M059J (cell line): ENCODE measurements around the gene AP1M2. TPM values are rescaled to one million over a fixed set of nuclear protein-coding genes. Genes with fewer than 3 reads are reported as not detected.

Source experiments
- DNase-seq: peaks from one replicate; pipeline ENCODE4 v3.0.0-alpha.2; 2012; ENCODE audit warnings: low read depth
- total RNA-seq: library from RNA; depleted of rRNA; stranded (reverse); fragments of >200 nt; shearing (Covaris generic); gene quantifications from 2 replicates; pipeline ENCODE4 v1.2.3, GENCODE V29; 2014; rRNA removed

The AP1M2 gene
- total RNA-seq: 2.2 and 9.0 TPM in 2 replicates

DNA sequence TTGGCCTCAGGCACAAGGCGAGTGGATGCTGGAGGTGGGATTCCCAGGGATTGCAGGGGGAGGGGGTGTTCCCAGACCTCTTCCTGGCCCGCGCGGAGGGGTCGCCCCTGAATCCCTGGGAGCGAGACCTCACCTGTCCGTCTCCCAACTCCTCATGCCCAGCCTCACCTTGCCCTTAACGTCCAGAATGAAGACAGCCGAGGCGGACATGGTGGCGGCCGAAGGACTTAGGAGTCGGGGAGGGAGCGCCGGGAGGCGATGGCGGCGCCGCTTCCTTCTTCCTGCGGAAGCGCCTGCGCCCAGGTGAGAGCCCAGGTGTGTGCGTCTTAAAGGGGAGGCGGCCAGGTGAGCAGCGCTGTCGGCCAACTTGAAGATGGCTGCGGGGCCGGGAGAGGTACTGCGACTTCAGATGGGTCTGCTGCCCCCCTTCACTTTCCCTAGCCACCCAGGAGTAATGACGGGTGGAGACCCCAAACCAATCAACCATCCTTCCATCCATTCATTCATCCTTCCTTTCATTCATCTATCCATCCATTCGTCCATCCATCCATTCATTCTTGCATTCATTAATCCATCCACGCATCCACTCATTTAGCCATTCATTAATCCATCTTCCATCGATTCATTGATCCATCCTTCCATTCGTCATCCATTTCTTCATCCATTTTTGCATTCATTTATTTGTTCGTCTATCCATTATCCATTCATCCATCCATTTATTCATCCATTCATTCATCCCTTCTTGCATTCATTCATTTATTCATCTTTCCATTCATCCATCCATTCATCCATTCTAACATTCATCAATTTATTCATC, at the start of gene AP1M2:
Gene AP1M2 (minus strand): TSS at position 291 of the 817 bp plus-strand sequence. CDS start 81 bp downstream, at position 210.
- DNase-seq: no peak

DNA sequence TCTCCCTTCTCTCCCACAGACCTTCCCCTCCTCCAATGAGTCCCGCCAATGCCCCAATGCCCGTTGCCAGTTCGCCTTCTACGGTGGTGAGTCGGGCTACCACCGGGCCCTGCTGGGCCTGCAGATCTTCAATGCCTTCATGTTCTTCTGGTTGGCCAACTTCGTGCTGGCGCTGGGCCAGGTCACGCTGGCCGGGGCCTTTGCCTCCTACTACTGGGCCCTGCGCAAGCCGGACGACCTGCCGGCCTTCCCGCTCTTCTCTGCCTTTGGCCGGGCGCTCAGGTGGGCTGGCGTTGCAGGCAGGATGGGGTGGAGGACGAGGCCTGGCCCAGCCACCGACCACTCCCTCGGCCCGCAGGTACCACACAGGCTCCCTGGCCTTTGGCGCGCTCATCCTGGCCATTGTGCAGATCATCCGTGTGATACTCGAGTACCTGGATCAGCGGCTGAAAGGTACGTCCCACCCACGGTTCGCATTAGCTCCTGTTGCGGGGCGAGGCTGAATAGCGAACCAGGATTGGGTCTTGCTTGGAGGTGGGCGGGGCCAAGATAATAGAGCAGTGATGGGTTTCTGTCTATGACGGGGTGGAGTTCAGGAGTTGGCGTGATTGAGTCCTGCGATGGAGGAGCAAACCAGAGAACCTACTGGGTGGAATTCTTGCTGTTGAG, 49.3 kb upstream of the AP1M2 start:
- no peak for DNase-seq

DNA sequence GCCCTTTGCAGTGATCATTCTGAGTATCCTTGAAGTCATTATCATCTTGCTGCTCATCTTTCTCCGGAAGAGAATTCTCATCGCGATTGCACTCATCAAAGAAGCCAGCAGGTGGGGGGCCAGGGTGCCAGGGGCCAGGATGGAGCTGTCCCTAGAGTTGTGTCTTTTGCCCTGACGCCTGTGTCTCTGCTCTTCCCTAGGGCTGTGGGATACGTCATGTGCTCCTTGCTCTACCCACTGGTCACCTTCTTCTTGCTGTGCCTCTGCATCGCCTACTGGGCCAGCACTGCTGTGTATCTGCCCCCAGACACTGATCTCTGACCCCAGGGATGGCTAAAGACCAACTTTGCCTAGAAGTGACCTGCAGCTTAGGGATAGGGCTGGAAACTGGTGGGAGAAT, 47.9 kb upstream of the AP1M2 start:
- DNase-seq: no peak

DNA sequence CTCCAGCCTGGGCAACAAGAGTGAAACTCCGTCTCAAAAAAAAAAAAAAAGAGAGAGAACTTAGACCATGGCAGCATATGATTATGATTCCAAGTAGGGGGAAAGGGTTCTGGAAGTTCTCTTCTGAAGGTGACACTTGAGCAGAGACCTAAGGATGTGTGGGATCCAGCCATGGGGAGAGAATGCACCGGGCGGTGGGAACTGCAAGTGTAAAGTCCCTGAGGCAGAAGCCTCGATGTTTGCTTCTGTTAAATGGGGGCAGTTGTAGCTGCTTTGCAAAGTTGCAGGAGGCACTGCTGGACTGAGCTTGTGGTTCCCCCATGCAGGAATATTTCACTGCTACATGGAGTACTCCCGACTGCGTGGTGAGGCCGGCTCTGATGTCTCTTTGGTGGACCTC, 47.3 kb upstream of the AP1M2 start:
- DNase-seq: no peak

DNA sequence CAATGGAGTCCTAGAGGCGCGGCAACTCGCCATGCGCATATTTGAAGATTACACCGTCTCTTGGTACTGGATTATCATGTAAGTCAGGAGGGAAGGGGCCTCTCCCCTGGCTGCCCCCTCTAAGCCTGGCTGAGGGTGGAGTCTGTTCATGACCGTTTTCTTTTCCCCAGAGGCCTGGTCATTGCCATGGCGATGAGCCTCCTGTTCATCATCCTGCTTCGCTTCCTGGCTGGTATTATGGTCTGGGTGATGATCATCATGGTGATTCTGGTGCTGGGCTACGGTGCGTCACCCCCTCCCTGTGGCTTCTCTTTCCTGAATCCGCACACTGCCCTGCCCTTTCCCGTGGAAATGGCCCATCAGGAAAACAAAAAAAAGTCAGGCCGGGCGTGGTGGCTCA, 44.8 kb upstream of the AP1M2 start:
- DNase-seq: no peak

DNA sequence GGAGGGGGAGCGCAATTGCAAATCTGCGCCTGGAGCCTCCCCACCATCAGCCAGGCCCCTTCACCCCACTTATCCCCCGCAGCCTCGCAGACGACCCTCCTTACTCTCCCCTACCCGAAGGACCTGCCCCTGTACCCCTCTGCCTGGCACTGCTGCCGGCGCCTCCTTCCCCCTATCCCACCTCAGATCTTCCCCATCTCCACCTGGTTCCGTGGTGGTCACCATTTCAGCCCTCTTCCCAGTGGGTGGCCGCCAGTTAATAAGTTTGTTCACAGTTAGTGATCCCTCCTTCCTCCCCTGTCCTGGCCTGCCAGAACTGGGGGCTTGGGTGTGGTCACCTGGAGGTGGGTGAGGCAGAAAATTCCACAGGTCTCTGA, 38.6 kb upstream of the AP1M2 start:
- DNase-seq: no peak

DNA sequence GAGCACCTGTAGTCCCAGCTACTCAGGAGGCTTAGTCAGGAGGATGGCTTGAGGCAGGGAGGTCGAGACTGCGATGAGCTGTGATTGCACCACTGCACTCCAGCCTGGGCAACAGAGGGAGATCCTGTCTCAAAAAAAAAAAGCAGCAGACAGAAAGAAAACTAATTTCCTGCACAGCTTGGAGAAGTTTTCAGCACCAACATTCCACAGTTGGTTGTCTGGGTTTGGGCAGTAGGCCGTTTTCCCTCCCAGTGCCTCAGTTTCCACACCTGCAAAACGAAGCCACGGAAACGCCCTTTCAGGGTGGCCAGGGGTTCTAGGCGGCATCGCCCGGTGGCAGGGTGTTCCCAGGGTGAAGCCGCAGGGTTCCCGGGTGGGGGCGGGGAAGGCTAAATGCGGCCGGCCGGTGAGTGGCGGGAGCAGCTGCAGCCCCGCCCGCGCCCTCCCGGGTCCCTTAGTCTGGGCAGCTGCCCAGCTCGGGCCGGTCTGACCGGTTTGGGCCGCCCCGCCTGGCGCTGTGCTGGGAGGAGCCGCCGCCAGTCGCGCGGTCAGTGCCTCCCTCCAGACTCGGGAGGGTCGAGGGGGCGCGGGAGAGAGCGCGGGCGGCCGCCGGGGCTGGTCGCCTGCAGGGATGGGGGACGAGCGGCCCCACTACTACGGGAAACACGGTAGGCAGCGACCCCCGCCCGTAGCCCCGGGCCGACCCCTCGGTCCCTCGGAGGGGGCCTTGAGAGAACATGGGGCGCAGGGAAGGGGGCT, 38.1 kb upstream of the AP1M2 start, which contains the start of gene SLC44A2:
Gene SLC44A2 (plus strand): TSS at position 551 of the 759 bp plus-strand sequence. CDS start 81 bp downstream, at position 632.
- DNase-seq: peak; percentile 67

DNA sequence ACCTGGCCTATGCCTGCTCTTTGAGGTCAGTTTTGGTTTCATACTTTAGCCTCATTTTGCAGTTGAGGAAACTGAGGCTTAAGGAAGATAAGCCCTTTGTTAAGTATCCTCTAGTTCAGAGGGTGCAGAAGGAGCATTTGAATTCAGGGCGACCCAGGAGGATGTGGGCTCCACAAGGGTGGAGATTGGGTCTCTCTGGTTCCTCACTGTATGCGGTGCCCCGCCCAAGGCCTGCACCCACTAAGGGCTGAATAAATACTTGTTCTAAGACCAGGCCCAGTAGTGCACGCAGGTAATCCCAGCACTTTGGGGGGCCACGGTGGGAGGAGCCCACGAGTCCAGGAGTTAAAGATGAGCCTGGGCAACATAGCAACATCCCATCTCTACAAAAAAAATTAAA, 37.5 kb upstream of the AP1M2 start:
- DNase-seq: no peak

DNA sequence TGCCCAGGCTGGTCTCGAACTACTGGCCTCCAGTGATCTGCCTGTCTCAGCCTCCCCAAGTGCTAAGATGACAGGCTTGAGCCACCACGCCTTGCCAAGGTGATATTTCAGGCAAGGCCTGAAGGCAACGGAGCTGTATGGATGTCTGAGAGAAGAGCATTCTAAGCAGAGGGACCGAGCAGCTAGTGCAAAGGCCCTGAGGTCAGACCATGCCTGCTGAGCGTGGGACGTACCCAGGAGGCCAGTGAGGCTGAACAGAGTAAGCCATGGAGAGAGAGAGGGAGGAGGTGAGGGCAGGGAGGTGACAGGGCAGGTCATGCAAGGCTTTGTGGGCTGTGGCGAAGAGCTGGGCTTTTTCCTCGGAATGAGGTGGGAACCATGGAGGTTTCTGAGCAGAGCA, 34.9 kb upstream of the AP1M2 start:
- no peak for DNase-seq

DNA sequence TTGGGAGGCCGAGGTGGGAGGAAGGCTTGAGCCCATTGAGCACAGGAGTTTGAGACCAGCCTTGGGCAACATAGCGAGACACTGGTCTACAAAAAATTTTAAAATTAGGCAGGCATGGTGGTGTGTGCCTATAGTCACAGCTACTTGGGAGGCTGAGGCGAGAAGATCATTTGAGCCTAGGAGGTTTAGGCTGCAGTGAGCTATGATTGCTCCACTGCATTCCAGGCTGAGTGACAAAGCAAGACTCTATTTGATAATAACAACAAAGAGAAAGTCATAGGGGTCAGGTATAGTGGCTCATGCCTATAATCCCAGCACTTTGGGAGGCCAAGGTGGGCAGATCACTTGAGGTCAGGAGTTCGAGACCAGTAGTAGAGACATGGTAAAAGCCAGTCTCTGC, 33.7 kb upstream of the AP1M2 start:
- DNase-seq: no peak

DNA sequence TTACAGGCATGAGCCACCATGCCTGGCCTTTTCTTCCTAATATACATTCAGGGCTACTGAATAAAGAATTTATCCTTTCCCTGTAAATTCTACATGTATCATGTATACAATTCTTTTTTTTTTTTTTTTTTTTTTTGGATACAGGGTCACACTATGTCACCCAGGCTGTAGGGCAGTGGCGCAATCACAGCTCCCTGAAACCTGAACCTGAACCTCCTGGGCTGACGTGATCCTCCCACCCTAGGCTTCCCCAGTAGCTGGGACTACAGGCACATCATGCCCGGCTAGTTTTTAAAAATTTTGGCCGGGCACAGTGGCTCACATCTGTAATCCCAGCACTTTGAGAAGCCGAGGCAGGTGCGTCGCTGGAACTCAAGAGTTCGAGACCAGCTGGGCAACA, 31.7 kb upstream of the AP1M2 start:
- no peak for DNase-seq

DNA sequence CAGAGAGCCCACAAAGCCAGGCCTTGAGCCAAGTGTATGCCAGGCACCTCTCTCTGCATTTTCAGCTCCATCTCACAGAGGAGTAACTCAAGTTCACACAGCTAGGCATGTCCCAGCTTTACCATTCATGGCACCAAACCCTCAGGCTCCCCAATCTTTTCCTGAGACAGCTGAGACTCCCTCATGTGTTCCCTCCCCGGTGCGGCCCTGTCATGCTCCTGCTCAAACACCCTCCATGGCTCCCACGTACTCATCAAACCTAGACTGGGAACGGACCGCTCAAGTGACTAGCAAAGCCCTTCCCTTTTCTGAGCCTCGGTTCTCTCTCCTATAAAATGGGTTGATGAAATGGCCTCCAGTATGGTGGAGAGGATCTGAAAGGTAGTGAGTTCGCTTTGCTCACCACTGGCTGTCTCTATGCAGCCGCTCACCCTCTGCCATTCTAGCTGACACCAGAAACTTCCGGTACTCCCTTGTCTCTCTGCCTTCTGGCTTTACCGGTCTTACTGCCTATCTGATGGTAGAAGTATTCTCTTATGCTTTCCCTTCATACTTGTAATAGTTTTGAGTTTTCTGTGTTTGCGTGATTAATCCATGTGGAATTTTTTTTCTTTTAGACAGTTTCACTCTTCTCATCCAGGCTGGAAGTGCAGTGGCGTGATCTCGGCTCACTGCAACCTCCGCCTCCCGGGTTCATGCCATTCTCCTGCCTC, 30.5 kb upstream of the AP1M2 start:
- peak; percentile 50 for DNase-seq

DNA sequence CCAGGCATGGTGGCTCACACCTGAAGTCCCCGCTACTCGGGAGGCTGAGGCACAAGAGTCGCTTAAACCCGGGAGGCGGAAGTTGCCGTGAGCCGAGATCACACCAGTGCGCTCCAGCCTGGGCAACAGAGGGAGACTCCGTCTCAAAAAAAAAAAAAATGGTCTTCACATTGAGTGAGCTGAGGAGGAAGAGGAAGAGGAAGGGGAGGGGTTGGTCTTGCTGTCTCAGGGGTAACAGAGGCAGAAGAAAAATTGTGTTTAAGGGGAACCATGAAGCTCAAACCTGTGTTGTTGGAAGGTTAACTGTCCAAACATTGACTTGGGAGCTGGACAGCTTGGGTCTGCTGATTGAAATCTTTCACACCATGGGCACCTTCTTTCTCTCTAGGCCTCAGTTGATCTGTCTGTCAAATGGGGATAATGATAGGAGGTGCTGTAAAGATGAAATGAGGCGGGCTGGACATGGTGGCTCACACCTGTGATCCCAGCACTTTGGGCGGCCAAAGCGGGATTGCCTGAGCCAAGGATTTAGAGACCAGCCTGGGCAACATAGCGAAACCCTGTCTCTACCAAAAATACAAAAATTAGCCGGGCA, 28.4 kb upstream of the AP1M2 start:
- no peak for DNase-seq

DNA sequence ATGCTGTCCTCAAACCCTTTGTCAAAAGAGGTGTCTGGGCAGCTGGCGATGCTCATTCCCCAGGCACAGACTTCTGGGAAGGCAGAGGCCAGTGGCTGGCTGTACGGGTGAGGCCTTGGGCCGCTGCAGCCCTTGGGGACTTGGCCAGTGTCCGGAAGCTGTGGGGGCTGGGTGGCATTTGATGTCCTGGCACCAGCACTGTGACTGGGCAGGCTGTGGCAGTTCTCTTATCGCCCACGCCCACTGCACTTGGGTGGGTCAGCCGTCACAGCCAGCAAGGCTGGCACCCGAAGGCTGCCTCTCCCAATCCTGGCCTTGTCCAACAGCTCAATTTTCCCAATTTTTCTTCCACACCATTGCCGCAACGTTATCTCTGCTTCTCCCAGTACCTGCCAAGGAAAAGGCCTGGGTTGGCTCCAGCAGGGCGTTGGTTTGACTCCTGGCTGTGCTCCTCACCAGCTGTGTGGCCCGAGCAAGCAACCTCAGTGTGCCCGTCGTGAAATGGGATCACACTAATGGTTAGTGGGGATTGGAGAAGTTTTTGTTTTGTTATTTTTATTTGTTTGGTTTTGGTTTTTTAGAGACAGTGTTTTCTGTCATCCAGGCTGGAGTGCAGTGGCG, 25.5 kb upstream of the AP1M2 start:
- DNase-seq: no peak

DNA sequence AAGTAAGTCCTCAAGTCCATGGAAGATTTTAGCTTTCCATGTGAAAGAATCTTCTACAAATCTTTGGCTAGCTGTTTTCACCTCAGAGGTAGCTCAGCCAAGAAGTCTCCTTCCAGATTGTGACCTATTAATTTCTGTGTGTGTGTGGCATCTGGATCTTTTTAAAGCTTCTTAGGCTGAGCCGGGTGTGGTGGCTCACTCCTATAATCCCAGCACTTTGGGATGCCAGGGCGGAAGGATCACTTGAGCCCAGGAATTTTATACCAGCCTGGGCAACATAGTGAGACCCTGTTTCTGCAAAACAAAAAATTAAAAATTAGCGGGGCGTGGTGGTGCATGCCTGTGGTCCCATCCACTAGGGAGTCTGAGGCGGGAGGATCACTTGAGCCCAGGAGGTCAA, 24.8 kb upstream of the AP1M2 start:
- no peak for DNase-seq

DNA sequence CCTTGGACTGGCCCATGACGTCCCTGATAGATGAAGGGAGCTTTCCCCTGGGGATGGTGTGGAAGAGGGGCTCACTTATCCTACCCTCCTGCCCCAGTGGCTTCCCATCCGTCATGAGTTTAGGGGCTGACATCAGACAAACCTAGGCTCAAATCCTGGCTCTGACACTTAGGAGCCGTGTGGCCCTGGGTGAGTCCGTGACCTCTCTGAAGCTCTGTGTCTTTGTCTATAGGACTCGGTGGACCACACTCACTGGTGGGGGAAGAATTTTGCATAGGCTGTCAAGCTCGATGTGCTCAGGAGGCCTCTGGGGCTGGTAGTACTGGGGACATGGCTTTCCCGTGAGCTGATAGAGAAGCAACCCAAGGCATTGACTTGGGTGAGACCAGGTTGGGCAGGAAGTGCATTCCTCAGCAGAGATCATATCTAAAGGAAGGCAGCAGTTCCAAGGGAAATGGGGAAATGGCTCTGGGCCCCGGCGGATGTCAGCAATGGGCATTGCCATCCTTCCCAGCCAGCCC, 17.4 kb upstream of the AP1M2 start:
- DNase-seq: peak; percentile 60

DNA sequence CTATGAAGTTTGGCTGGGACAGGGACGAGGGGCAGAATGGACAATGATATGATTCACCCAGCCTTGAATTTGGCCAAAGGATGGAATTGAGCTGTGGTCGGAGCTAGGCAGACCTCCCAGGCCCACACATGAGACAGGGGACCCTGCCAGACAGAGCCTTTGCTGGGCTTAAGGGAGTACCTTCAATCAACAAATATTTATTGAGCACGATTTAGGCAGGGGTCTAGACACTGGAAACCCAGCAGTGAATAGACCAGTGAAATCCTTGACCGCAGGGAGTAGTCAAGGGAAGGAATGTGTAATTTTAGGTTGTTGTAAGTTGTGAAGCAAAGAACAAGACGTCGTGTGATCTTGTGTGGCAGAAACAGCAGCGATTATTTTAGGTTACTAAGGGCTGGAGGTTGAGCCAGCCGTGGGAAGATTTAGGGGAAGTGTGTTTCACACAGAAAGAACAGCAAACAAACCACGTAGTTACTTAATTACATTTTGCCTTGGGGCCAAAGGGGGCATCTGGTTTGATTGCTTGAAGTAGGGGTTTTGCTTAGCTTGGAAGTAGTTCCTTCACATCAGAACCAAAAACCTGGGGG, 16.9 kb upstream of the AP1M2 start:
- peak; percentile 47 for DNase-seq

DNA sequence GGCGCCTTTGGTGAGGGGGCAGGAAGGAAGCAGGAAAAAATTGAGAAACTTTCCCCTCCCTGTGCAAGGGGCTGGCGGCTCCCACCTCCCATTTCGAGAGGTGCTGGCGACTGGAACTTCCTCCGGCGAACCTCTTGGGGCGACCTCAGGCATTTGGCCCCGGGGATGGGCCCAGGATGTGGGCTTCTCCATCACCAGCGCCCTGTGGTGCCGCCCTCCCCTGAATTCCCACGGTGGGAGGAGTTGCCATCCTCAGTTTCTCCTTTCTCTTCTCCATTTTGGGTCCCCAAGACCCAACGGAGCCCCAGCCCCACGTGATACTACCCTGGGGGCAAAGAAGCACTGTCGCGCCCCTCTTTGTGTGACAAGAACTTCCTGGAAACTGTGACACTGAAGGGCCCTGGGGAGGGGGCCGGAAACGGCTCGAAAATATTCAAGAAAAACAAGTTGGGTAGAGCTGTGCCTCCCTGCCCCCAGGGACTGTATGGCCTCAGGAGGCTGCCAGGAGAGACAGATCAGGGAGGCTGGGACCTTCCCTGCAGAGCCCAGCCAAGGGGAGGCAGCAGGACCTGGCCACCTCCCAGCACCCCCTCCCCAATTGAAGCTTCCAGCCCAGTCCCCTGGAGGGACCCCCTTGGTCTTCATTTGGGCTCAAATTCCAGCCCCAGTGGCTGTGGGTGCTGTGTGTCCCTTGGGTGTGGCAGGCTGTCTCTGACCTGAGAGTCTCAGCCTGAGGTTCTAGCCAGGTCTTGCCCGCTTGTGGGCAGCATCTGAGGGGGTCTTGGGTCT, 16.2 kb upstream of the AP1M2 start:
- no peak for DNase-seq

DNA sequence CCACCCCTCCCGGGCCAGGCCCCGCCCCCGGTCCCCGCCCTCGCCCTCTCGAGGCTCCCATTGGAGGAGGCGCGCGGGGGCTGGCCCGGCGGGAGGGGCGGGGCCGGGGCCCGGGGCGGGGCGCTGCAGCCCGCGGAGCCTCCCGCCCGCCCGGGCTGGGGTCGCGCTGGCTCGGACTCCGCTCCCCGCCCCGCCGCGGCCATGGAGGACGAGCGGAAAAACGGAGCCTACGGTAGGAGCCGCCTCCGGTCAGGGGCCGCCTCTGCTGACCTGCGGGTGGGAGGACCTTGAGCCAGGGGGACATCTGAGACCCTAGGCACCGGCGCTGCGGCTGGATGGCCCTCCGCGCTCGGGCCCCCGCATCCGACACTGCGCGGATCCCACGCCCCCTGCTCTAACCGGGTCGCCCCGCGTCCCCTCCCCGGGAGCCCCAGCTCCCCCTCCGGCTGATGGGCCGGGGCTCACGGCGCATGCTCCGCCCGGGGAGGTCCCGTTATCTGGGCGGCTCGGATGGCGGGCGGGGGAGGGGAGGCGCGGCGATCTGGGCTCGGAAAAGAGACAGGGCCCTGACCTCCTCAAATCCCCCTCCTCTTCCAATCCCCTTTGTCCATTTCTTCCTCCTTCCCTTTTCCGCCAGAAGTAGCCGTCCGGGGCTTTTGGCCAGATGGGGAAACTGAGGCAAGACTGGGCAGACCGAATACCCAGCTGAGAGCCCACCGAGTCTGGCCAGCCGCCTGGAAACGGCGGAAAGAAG, 15.4 kb upstream of the AP1M2 start:
- DNase-seq: peak; percentile 62
